Right atrium auricular region (tissue), 2 donors: ENCODE results near the gene MYADML2. TPM values are rescaled to one million over a fixed set of nuclear protein-coding genes. Genes with fewer than 3 reads are reported as not detected.

Experiments used
- DNase-seq: peaks from one replicate; pipeline ENCODE4 v3.0.0-alpha.2; 2019; ENCODE audit warnings: low spot score
- H3K27ac ChIP-seq, 2 donors: fragments of 200-600 bp; sonication (generic); 1 replicate in 1 of 2; 2 replicates in 1 of 2; pipeline ENCODE4 v1.5.1; 2016 to 2019
- H3K27me3 ChIP-seq, 2 donors: fragments of 200-600 bp; sonication (generic); one replicate each; pipeline versions ENCODE4 v1.5.1 to v1.6.0; 2017 to 2019
- H3K36me3 ChIP-seq: fragments of 200-600 bp; sonication (generic); one replicate; pipeline ENCODE4 v1.5.1; 2016
- H3K4me1 ChIP-seq, 2 donors: fragments of 200-600 bp; sonication (generic); one replicate each; pipeline versions ENCODE4 v1.5.1 to v1.6.0; 2017 to 2019
- H3K4me3 ChIP-seq, 2 donors: fragments of 200-600 bp; sonication (generic); 1 replicate in 1 of 2; 2 replicates in 1 of 2; pipeline ENCODE4 v1.5.1; 2017 to 2019; ENCODE audit warnings: mild to moderate bottlenecking in 1 of 2, moderate library complexity in 1 of 2
- H3K9me3 ChIP-seq, 2 donors: fragments of 200-600 bp; sonication (generic); one replicate each; pipeline ENCODE4 v1.5.1; 2019
- total RNA-seq, 2 donors: library from RNA; depleted of rRNA; stranded (reverse); fragments of >200 nt; gene quantifications; one replicate each; pipeline ENCODE4 v1.1.0, GENCODE V29; 2016
- TF ChIP-seq, protein P1 (sequence below), 2 donors: fragments of 200-600 bp; sonication (generic); IDR thresholded peaks; one replicate each; pipeline ENCODE4 v1.5.1; 2019; ENCODE audit warnings: antibody characterized with exemption in 2 of 2

Gene MYADML2
- total RNA-seq, 2 donors from 2014 or later = 0.55 to 1.4 TPM

DNA sequence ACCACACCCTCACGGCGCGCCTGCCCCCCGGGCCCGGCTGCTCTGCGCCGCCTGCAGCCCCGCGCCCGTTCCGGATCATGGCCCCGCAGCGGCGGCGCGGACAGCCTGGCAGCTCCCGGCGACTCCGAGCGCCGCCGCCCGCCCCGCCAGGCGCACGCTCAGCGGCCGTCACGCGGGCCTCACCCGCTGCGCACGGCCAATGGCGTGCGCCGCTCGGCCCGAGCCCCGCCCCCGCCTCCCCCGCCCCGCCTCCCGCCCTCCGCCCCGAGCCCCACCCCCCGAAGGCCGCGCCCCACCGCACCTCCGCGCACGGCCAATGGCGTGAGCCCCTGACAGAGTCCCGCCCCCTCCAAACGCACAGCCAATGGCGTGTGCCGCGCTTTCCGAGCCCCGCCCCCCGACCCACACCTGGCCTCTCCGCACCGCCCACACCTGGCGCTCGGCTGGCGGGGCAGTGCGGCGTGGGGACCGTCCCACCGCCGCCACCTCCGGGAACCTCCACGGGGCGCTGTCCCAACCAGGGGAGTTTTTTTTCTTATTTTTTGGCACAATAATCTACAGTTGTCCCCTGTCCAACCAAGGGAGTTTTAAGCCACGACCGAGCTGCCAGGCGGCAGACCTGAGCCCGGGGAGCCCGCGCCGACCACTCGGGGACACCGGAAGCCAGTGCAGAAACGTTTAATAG lies 35.6 kb downstream of the MYADML2 start, which contains the start of gene PCYT2:
TSS of gene PCYT2 (minus strand) at position 123 of the 685 bp plus-strand sequence. CDS start at position 79, 44 bp downstream.
- H3K36me3 ChIP-seq = peaks cover 27% of the 10 kb centered on the region
- TF ChIP-seq, protein P1, sequence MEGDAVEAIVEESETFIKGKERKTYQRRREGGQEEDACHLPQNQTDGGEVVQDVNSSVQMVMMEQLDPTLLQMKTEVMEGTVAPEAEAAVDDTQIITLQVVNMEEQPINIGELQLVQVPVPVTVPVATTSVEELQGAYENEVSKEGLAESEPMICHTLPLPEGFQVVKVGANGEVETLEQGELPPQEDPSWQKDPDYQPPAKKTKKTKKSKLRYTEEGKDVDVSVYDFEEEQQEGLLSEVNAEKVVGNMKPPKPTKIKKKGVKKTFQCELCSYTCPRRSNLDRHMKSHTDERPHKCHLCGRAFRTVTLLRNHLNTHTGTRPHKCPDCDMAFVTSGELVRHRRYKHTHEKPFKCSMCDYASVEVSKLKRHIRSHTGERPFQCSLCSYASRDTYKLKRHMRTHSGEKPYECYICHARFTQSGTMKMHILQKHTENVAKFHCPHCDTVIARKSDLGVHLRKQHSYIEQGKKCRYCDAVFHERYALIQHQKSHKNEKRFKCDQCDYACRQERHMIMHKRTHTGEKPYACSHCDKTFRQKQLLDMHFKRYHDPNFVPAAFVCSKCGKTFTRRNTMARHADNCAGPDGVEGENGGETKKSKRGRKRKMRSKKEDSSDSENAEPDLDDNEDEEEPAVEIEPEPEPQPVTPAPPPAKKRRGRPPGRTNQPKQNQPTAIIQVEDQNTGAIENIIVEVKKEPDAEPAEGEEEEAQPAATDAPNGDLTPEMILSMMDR (IDR thresholded peaks at IDR 0.05) = no peak
- peak within 1 kb of the TSS; percentile 58 to 65 for H3K27ac ChIP-seq
- no peaks in the 10 kb centered on the region for H3K27me3 ChIP-seq
- no peaks in the 10 kb centered on the region for H3K9me3 ChIP-seq
- DNase-seq = peak; percentile 88
- H3K4me1 ChIP-seq = peaks cover 0 to 17% of the 10 kb centered on the region in 2 donors
- peak within 1 kb of the TSS; percentile 66 to 79 for H3K4me3 ChIP-seq

DNA sequence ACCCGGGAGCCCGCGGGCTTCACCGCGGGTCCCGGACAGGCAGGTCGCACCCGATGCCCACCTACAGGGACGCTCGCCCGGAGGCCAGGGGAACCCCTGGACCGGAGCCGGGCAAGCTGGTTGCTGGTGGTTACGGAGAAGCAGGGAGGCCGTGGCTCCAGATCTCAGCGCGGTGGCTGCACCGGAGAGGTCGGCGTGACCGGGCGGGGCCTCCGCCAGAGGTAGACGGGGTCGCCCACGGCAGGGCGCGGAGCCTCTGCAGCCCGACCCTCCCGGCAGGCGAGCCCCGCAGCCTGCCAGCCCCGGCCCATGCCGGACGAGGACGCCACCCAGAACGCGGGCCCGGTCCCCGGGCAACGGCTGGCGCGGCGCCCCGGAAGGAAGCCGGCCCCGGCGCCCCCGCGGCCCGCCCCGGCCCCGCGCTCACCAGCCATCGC lies 36.2 kb downstream of the MYADML2 start:
- Histone ChIP-seq H3K36me3 (peaks cover 27% of the 10 kb centered on the region), H3K27me3 (no peaks in the 10 kb centered on the region), H3K4me3 (peak overlapping the region; percentile 66 to 79), H3K27ac (peak overlapping the region; percentile 21 to 58), H3K9me3 (no peaks in the 10 kb centered on the region), H3K4me1 (peaks cover 0 to 17% of the 10 kb centered on the region in 2 donors)
- no peak for DNase-seq
- TF ChIP-seq, protein P1 (IDR thresholded peaks at IDR 0.05) = no peak

DNA sequence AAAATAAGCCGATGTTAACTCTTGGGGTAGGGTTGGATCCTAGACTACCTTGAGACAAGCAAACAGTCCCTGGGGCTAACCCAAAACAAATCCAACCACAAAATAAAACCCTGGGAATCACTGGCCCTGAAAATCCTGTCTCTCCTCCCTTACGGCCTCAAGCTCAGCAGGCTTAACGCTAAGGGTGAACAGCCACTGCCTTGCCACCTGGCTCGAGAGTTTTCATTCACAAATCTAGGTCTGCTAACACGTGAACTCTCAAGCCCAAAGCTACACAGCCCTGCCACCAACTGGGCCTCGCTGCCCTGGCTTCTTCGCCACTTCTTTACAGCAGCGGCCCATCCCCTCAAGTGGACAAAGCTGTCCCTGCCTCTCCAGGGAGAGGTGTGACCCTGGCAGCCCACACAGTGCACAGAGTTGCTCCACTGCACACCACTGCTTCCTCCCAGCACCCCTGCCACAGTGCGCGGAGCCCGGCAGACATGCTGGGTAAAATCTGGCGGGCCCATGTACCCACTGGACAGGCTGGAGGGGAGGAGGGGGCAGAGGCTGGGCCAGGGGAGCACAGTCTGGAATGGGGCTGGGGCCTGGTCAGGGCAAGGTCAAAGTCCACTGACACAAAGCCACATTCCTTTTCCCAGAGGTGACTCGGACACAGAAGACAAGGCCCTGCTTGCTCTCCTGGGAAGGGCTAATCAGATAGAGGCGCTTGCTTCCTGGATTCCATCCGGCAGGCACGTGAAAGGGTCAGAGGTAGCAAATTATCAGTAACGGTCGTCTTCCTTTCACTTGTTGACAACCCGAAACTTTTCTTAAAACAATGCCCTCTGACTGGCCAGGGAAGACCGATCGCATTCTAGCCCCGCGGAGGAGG lies 36.8 kb downstream of the MYADML2 start:
- Histone ChIP-seq H3K9me3 (no peaks in the 10 kb centered on the region), H3K4me3 (peak overlapping the region; percentile 66 to 79), H3K27ac (peak overlapping the region; percentile 21 to 58), H3K27me3 (no peaks in the 10 kb centered on the region), H3K36me3 (peaks cover 22% of the 10 kb centered on the region), H3K4me1 (peaks cover 0 to 17% of the 10 kb centered on the region in 2 donors)
- no peak for DNase-seq
- TF ChIP-seq, protein P1 (IDR thresholded peaks at IDR 0.05) = no peak

GRCh38 chr17:81909231-81909630 lies 37.8 kb downstream of the MYADML2 start:
- H3K4me3 ChIP-seq = no peak overlapping the region
- H3K27me3 ChIP-seq = no peaks in the 10 kb centered on the region
- H3K9me3 ChIP-seq = no peaks in the 10 kb centered on the region
- peaks cover 12% of the 10 kb centered on the region for H3K36me3 ChIP-seq
- H3K4me1 ChIP-seq = peaks cover 0 to 17% of the 10 kb centered on the region in 2 donors
- H3K27ac ChIP-seq = no peak overlapping the region
- TF ChIP-seq, protein P1 (IDR thresholded peaks at IDR 0.05) = no peak
- DNase-seq = no peak

DNA sequence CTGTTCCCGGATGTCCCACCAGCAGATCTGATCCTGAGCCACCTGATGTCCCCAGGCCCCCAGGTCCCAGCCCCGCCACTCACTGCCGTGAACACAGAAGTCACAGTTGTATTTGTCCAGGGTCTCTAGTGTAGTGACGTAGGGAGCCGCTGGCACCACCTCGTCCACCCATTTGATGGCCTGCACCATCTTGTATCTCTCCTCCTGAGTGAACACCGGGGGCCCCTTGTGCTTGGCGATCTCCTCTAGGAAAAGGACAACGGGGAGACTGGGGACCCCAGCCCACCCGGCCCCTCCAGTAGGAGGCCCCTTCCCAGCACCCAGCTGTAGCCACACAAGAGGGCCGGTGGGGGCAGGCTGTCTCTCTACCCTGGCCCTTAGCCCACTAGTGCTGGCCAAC lies 38.2 kb downstream of the MYADML2 start:
- no peak overlapping the region for H3K4me3 ChIP-seq
- H3K27me3 ChIP-seq = no peaks in the 10 kb centered on the region
- TF ChIP-seq, protein P1 (IDR thresholded peaks at IDR 0.05) = no peak
- peaks cover 0 to 17% of the 10 kb centered on the region in 2 donors for H3K4me1 ChIP-seq
- H3K9me3 ChIP-seq = no peaks in the 10 kb centered on the region
- DNase-seq = no peak
- peaks cover 8% of the 10 kb centered on the region for H3K36me3 ChIP-seq
- H3K27ac ChIP-seq = no peak overlapping the region
